Osteocyte (in vitro differentiated cells): ENCODE measurements around the gene PRSS38. TPM values are rescaled to one million over a fixed set of nuclear protein-coding genes. Genes with fewer than 3 reads are reported as not detected.
A peak's percentile ranks its signal among the peaks of the same experiment; 100 is the strongest.

Source experiments
- DNase-seq: peaks from one replicate; pipeline ENCODE4 v3.0.0; 2021; ENCODE audit warnings: mixed read lengths; ENCODE audit not compliant: unreplicated experiment; ENCODE audit errors: extremely low spot score
- H3K27ac Mint-ChIP-seq: one replicate; pipeline ENCODE4 v1.8.0; 2021; ENCODE audit warnings: mild to moderate bottlenecking, mixed read lengths; ENCODE audit not compliant: unreplicated experiment
- H3K27me3 Mint-ChIP-seq: one replicate; pipeline ENCODE4 v1.8.0; 2021; ENCODE audit warnings: mixed read lengths; ENCODE audit not compliant: unreplicated experiment
- H3K36me3 Mint-ChIP-seq: one replicate; pipeline ENCODE4 v1.8.0; 2021; ENCODE audit warnings: mixed read lengths; ENCODE audit not compliant: unreplicated experiment
- H3K4me1 Mint-ChIP-seq: one replicate; pipeline ENCODE4 v1.8.0; 2021; ENCODE audit warnings: mixed read lengths; ENCODE audit not compliant: unreplicated experiment
- H3K4me3 Mint-ChIP-seq: one replicate; pipeline ENCODE4 v1.8.0; 2021; ENCODE audit warnings: mild to moderate bottlenecking, moderate library complexity, mixed read lengths; ENCODE audit not compliant: unreplicated experiment
- H3K9me3 Mint-ChIP-seq: one replicate; pipeline ENCODE4 v1.8.0; 2021; ENCODE audit warnings: mixed read lengths; ENCODE audit not compliant: unreplicated experiment
- total RNA-seq: library from RNA; stranded (reverse); gene quantifications from 2 replicates; pipeline ENCODE4 v1.2.1, GENCODE V29; 2021
- TF ChIP-seq, protein P1 (sequence below): fragments of 200-600 bp; sonication (generic); IDR thresholded peaks from 2 replicates; pipeline ENCODE4 v1.5.0; 2021; ENCODE audit warnings: antibody characterized with exemption, mild to moderate bottlenecking, moderate library complexity

Gene PRSS38
- total RNA-seq, 1 donor from 2014 or later, result not detected

DNA sequence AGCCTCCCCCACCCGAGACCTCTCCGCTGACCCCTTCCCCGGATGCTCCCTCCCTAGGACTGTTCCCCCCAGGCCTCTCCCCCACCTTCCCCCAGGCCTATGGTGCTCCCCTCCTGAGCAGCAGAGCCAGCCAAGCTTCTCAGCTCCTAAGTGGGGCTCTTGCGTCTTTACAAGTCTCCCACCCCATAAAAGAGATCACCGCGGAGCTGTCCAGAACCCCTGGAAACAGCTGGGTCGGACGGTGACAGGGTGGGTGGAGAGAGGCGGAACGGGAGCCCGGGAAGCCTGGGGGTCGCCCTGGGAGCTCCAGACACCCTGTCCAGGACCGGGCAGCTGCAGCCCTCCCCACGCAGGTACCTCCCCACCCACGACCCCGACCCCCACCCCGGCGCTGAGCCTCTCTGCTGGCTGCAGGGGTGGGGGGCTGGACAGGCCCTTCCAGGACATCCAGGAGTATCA is 71.1 kb downstream of the PRSS38 start:
- TF ChIP-seq, protein P1, sequence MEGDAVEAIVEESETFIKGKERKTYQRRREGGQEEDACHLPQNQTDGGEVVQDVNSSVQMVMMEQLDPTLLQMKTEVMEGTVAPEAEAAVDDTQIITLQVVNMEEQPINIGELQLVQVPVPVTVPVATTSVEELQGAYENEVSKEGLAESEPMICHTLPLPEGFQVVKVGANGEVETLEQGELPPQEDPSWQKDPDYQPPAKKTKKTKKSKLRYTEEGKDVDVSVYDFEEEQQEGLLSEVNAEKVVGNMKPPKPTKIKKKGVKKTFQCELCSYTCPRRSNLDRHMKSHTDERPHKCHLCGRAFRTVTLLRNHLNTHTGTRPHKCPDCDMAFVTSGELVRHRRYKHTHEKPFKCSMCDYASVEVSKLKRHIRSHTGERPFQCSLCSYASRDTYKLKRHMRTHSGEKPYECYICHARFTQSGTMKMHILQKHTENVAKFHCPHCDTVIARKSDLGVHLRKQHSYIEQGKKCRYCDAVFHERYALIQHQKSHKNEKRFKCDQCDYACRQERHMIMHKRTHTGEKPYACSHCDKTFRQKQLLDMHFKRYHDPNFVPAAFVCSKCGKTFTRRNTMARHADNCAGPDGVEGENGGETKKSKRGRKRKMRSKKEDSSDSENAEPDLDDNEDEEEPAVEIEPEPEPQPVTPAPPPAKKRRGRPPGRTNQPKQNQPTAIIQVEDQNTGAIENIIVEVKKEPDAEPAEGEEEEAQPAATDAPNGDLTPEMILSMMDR, result no peak
- no peak overlapping the region for H3K4me3 Mint-ChIP-seq
- no peaks in the 10 kb centered on the region for H3K9me3 Mint-ChIP-seq
- peaks cover 8% of the 10 kb centered on the region for H3K27me3 Mint-ChIP-seq
- DNase-seq, result peak; percentile 74
- H3K4me1 Mint-ChIP-seq, result peaks cover 14% of the 10 kb centered on the region
- H3K36me3 Mint-ChIP-seq, result no peaks in the 10 kb centered on the region
- peak overlapping the region; percentile 31 for H3K27ac Mint-ChIP-seq

GRCh38 chr1:227886993-227887696 is 71.7 kb downstream of the PRSS38 start:
- DNase-seq, result peak; percentile 87
- TF ChIP-seq, protein P1, result no peak
- Mint-ChIP-seq H3K4me1 (peaks cover 17% of the 10 kb centered on the region), H3K4me3 (no peak overlapping the region), H3K9me3 (no peaks in the 10 kb centered on the region), H3K27ac (peak overlapping the region; percentile 31), H3K36me3 (no peaks in the 10 kb centered on the region), H3K27me3 (peaks cover 2% of the 10 kb centered on the region)

DNA sequence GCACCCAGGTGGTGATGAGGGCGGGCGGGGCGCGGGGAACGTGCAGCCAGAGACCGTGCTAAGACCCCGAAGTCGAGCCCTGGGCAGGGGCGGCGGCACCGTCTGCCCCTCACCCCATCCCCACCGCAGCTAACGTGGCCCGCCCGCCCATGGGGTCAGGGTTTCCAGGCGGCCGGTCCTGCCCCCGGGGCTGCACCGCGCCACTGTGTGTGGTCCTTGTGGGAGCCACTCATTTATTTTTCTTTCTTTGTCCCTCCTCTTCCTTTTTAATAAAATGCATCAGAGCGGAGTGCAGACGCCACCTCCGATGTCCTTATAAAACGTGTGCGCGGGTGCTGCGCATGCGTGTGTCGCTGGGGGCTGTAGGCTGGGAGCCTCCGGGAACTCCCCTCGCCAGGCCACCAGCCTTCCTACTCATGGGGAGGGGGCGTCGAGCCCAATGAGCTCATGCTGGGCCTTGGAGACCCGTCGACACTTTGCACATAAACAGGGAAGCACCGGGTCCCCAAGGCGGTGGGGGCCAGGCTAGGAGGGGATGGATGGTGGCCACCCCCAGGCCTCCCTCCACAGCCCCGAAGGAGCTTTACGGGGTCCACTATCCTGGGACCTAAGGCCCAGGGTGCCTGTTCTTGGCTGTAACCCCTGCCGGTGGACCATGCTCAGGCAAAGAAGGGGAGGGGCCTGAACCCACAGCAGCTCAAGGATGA is 72.4 kb downstream of the PRSS38 start:
- H3K27ac Mint-ChIP-seq, result peak overlapping the region; percentile 40
- H3K36me3 Mint-ChIP-seq, result no peaks in the 10 kb centered on the region
- H3K27me3 Mint-ChIP-seq, result no peaks in the 10 kb centered on the region
- H3K9me3 Mint-ChIP-seq, result no peaks in the 10 kb centered on the region
- TF ChIP-seq, protein P1, result no peak
- H3K4me1 Mint-ChIP-seq, result peaks cover 23% of the 10 kb centered on the region
- no peak overlapping the region for H3K4me3 Mint-ChIP-seq
- DNase-seq, result peak; percentile 82

DNA sequence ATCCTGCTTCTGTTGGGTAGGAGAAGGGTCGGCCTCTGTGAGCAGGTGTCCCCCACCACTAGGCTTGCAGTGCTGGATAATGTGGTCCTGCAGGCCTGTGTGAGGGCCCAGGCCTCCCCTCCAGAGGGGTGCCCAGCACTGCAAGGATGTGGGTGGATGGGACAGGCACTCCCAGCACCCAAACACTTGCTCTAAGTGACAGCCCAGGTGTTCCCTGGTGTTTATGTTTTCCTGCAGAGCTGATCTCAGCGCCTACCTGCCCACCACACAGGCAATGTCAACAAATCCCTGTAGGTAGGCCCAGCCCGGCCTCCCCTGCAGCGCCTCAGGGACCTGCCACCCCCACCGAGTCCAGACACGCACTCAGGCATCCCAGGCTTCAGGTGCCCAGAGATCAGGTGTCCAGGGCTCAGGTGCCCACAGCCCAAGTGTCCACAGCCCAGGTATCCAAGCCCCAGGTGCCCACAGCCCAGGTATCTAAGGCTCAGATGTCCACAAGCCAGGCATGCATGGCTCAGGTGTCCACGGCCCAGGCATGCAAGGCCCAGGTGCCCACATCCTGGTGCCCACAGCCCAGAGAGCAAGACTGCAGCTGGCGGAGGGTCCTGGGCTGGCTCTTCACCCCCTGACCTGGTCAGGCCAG is 73.0 kb downstream of the PRSS38 start:
- Mint-ChIP-seq H3K9me3 (no peaks in the 10 kb centered on the region), H3K4me3 (no peak overlapping the region), H3K36me3 (no peaks in the 10 kb centered on the region), H3K27me3 (no peaks in the 10 kb centered on the region), H3K4me1 (peaks cover 30% of the 10 kb centered on the region), H3K27ac (no peak overlapping the region)
- peak; percentile 80 for DNase-seq
- TF ChIP-seq, protein P1, result no peak
